ENCODE measurements around the gene DGCR8.

DNA sequence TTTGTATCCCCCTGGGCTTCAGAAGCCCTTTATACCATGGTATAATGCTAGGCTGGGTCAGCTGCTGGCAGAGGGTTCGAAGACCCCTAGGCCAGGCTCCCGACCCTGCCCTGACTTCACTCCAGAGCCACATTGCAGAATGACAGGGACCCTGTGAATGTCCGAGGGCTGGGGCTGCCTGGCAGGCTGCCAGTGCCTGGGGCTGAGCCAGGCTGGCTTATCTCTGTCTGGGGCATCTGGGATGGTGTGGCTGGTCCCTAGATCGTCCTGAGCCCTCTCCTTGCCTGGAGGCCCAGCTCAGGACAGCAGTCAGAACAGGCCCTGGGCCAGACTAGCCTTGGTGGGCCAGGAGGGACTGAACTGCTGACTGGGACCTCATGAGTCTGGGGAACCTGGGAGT lies 55.2 kb downstream of the DGCR8 start:
- TF ChIP-seq, protein P1, sequence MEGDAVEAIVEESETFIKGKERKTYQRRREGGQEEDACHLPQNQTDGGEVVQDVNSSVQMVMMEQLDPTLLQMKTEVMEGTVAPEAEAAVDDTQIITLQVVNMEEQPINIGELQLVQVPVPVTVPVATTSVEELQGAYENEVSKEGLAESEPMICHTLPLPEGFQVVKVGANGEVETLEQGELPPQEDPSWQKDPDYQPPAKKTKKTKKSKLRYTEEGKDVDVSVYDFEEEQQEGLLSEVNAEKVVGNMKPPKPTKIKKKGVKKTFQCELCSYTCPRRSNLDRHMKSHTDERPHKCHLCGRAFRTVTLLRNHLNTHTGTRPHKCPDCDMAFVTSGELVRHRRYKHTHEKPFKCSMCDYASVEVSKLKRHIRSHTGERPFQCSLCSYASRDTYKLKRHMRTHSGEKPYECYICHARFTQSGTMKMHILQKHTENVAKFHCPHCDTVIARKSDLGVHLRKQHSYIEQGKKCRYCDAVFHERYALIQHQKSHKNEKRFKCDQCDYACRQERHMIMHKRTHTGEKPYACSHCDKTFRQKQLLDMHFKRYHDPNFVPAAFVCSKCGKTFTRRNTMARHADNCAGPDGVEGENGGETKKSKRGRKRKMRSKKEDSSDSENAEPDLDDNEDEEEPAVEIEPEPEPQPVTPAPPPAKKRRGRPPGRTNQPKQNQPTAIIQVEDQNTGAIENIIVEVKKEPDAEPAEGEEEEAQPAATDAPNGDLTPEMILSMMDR (conservative IDR thresholded peaks at IDR 0.05; ENCODE audit: low read depth, low read length): no peak
- no peak for TF ChIP-seq EZH2phosphoT487 (IDR thresholded peaks at IDR 0.05; ENCODE audit: borderline replicate concordance, low read length)
